Astrocyte (in vitro differentiated cells and primary cell): ENCODE measurements around the gene NTN3.
A peak's percentile ranks its signal among the peaks of the same experiment; 100 is the strongest.

Experiments used
- EZH2 ChIP-seq: IDR thresholded peaks from 2 replicates; pipeline ENCODE4 v1.6.1; 2012; ENCODE audit warnings: mild to moderate bottlenecking, low read length, inconsistent platforms; ENCODE audit not compliant: insufficient read depth
- TF ChIP-seq, protein P1 (sequence below): IDR thresholded peaks from 2 replicates; pipeline ENCODE4 v1.5.1; 2011; ENCODE audit warnings: low read depth, mild to moderate bottlenecking, inconsistent platforms, low read length, moderate library complexity; ENCODE audit not compliant: insufficient read depth

DNA sequence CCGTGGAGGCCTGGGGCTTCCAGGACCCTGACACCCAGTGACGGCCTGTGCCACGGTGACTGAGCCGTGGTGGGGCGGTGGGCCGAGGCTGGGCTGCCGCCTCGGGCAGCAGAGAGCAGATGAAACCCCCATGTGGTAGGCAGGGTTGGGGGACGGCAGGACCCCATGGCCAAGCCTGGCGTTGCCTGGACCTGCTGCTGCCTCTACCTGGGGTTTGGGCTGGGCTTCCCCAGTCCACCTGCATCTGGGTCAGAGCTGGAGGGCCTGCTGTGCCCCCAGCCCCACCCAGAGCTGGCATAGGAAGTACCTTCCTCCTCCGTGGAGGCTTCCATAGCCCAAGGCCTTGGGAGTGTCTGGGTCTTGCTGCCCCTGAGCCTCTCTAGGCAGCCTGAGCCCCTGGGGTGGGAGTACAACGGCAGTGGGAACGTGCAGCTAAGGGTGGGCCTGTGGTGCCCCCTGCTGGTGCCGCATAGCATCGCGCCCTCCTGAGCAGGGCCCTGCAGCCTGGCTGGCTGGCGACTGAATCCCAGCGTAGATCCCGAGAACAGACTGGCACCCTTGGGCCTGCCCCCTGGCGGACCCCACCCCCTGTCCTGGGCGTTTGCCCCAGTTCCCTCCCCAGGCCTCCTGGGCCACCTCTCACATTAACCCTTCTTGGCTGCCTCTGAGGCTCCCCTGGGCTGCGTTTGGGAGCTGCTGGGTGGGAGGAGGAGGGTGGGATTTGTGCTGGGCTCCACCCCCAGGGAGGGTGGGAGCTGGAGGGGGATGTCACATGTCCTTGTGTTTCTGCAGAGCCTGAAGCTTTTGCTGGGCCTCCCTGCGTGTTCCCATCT lies 30.0 kb downstream of the NTN3 start:
- TF ChIP-seq, protein P1, sequence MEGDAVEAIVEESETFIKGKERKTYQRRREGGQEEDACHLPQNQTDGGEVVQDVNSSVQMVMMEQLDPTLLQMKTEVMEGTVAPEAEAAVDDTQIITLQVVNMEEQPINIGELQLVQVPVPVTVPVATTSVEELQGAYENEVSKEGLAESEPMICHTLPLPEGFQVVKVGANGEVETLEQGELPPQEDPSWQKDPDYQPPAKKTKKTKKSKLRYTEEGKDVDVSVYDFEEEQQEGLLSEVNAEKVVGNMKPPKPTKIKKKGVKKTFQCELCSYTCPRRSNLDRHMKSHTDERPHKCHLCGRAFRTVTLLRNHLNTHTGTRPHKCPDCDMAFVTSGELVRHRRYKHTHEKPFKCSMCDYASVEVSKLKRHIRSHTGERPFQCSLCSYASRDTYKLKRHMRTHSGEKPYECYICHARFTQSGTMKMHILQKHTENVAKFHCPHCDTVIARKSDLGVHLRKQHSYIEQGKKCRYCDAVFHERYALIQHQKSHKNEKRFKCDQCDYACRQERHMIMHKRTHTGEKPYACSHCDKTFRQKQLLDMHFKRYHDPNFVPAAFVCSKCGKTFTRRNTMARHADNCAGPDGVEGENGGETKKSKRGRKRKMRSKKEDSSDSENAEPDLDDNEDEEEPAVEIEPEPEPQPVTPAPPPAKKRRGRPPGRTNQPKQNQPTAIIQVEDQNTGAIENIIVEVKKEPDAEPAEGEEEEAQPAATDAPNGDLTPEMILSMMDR = peak; percentile 80
- TF ChIP-seq EZH2 = no peak
